ENCODE data around the gene RECQL5. TPM values are rescaled to one million over a fixed set of nuclear protein-coding genes. Genes with fewer than 3 reads are reported as not detected.

Gene RECQL5
- total RNA-seq, 1 experiment from 2014 or later: 40.0 TPM

DNA sequence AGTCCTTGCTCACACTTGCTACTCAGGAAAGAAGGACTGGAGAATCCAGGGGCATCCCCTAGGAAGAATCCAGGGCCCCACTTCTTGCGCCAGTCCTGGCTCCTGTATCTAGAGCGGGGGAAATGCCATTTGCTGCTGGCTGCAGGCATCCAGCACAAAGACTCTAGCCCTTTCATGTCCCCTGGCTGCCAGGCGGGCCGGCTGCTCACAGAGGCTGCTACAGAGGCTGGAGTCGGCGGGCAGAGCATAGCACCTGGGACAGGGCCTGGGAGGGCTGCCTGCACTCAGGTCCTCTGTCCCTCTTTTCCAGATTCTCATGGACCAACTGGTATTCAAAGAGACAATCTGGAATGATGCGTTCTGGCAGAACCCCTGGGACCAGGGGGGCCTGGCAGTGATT, 19.9 kb downstream of the RECQL5 start:
- Histone ChIP-seq H2AFZ (ENCODE audit: low read length) (no peak overlapping the region), H2BK20ac (ENCODE audit: low read depth, low read length, poor library complexity, severe bottlenecking) (no peak overlapping the region), H4K20me1 (ENCODE audit: control insufficient read depth, insufficient read depth, insufficient read length) (no peaks in the 10 kb centered on the region), H3K79me1 (ENCODE audit: insufficient read depth, low read depth, low read length, poor library complexity, severe bottlenecking) (no peaks in the 10 kb centered on the region), H2AK5ac (ENCODE audit: insufficient read length, low read length) (no peak overlapping the region), H3K9ac (ENCODE audit: extremely low read depth, insufficient read length, low read length) (no peak overlapping the region), H3K18ac (ENCODE audit: insufficient read length, low read depth, low read length) (no peak overlapping the region), H3K79me2 (ENCODE audit: insufficient read depth, low read length) (no peaks in the 10 kb centered on the region), H3K9me3 (ENCODE audit: control insufficient read depth, low read depth, low read length) (no peaks in the 10 kb centered on the region), H3K56ac (ENCODE audit: insufficient read length, low read depth, low read length) (no peak overlapping the region), H3K27me3 (ENCODE audit: insufficient read depth, low read length) (no peaks in the 10 kb centered on the region), H3K4me1 (ENCODE audit: insufficient read depth, low read length) (peaks cover 7% of the 10 kb centered on the region; the same call in 1 of the 2 replicates), H3K23ac (ENCODE audit: insufficient read length, low read depth, low read length) (no peak overlapping the region), H3K27ac (ENCODE audit: insufficient read length, low read depth, low read length) (no peak overlapping the region), H3T11ph (ENCODE audit: low read length) (no peak overlapping the region), H2BK15ac (ENCODE audit: low read depth, low read length) (no peak overlapping the region), H2BK12ac (ENCODE audit: insufficient read length, low read depth, low read length) (no peak overlapping the region), H4K8ac (replicated peaks; ENCODE audit: insufficient read length, low read depth, low read length) (no peak overlapping the region), H3K4me2 (ENCODE audit: insufficient read depth, insufficient read length, low read length) (no peak overlapping the region), H4K5ac (ENCODE audit: insufficient read length, low read depth, low read length) (no peak overlapping the region), H3K14ac (ENCODE audit: insufficient read depth, low read length) (no peak overlapping the region), H3K23me2 (ENCODE audit: insufficient read length, low read depth, low read length, poor library complexity, severe bottlenecking) (no peaks in the 10 kb centered on the region), H2BK5ac (ENCODE audit: insufficient read length, low read length) (no peak overlapping the region), H2BK120ac (ENCODE audit: low read depth, low read length, poor library complexity, severe bottlenecking) (no peak overlapping the region), H4K91ac (ENCODE audit: insufficient read length, low read depth, low read length) (no peak overlapping the region), H3K4ac (ENCODE audit: low read depth, low read length) (no peak overlapping the region)
- TF ChIP-seq, protein P1, sequence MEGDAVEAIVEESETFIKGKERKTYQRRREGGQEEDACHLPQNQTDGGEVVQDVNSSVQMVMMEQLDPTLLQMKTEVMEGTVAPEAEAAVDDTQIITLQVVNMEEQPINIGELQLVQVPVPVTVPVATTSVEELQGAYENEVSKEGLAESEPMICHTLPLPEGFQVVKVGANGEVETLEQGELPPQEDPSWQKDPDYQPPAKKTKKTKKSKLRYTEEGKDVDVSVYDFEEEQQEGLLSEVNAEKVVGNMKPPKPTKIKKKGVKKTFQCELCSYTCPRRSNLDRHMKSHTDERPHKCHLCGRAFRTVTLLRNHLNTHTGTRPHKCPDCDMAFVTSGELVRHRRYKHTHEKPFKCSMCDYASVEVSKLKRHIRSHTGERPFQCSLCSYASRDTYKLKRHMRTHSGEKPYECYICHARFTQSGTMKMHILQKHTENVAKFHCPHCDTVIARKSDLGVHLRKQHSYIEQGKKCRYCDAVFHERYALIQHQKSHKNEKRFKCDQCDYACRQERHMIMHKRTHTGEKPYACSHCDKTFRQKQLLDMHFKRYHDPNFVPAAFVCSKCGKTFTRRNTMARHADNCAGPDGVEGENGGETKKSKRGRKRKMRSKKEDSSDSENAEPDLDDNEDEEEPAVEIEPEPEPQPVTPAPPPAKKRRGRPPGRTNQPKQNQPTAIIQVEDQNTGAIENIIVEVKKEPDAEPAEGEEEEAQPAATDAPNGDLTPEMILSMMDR (conservative IDR thresholded peaks at IDR 0.05): no peak
- peaks cover 16 to 35% (median 34%) of the 10 kb centered on the region in 3 experiments; a peak in 6 of 7 replicates for H3K36me3 Mint-ChIP-seq (ENCODE audit: insufficient read depth in 1 of 3, low read depth in 3 of 3)
- H3K9me3 Mint-ChIP-seq: no peaks in the 10 kb centered on the region
- H3K27me3 Mint-ChIP-seq (ENCODE audit: low read depth): no peaks in the 10 kb centered on the region
- WGBS (ENCODE audit: extremely low coverage, insufficient read length, low lambda C conversion rate): no CpG with 5 or more reads among the region's 7 CpGs
- H3K4me3 Mint-ChIP-seq: no peak overlapping the region
- peak overlapping the region in 1 of 3 experiments; percentile 75; a peak in 1 of 7 replicates for H3K27ac Mint-ChIP-seq
- peaks cover 28 to 33% of the 10 kb centered on the region in 2 experiments for H3K4me1 Mint-ChIP-seq
- no peak for DNase-seq

Measured in H9 (cell line).